HG03354 (cell line): ENCODE data around the gene PRLR.
"Not testable (repeated sequence)": the region's sequence is repeated elsewhere in the genome, so short reads cannot be mapped to it uniquely, and the experiment has no call there.

ENCODE experiments used
- ATAC-seq: cut with Tn5 transposase; IDR thresholded peaks from one replicate; pipeline ENCODE4 v1.9.1; 2021; ENCODE audit warnings: mild to moderate bottlenecking; ENCODE audit not compliant: unreplicated experiment, poor library complexity, severe bottlenecking

Gene PRLR

DNA sequence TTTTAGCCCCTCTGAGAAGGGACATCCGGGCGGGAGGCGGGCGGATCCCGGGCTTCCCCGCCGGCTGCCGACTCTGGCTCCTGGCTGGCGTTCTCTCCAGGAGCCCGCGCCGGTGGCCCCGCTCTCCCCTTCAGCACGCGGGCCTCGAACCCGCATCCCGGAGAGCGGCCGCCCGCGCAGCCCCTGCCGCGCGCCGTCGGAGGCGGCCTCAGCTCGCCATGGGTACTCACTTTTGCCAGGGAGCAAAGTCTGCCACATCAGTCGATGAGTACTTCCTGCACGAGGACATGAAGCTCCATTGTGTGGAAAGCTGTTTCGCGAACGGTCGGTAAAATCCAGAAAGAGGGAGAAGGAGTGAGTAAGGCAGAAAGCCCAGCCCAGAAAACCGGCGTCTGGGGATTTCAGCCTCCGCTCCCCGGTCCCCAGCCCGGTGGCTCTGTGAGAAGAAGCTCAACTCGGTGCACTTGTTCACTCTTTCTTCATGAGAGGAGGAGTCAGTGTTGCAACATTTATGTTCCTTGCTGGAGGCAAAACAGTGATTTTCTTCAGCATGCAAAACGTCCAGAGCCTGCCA lies at the start of gene PRLR:
Gene PRLR, minus strand, starts transcription at position 450 of the 574 bp plus-strand sequence. CDS start 140,867 bp downstream, outside the sequence.
- ATAC-seq, result peak; percentile 29

DNA sequence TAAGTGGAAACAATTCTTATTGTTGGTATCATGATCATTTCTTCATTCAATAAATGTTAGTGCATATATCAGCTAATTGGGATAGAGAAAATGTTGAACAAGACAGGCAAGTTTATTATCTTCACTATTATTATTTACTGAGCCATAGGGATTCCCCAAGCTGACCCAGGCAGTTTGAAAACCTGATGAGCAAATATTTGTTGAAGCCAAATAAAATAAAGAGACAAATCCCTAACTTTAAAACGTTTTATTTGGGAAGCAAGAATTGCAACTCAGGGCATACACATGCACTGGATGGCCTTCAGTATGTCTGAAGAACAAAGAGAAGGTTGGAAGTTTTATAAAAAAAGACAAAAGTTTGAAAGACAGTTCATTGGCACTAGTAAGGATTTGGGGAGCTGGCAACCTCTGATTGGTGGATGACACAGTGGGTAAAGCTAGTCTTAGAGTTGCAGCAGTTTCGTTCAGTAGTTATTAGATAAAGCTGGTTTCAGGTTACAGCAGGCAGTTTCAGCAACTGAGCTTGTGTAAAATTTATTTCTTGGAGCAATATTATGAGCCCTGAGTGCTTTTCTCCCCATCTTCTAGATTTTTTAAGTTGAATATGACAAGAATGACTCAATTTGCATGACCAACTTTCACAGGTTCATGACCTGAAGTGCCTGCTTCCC lies 44.7 kb upstream of the PRLR start:
- no peak for ATAC-seq

DNA sequence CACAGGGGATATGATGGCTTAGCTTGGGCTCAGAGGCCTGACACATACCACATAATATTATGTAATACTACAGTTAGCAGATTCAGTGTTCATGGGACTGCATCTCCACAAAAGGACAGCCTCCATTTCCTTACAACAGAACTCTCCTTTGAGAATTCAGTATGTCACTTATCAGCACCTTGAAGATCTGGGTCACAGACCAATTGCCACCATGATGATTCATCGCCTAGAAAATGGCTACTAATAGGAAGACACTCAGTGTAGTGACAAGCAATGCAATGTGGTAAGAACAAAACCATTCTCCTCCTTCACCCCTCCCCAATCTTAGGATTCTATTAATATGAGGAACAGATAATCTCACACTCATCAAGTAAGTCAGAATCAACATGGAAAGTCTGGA lies 38.7 kb upstream of the PRLR start:
- ATAC-seq, result no peak

DNA sequence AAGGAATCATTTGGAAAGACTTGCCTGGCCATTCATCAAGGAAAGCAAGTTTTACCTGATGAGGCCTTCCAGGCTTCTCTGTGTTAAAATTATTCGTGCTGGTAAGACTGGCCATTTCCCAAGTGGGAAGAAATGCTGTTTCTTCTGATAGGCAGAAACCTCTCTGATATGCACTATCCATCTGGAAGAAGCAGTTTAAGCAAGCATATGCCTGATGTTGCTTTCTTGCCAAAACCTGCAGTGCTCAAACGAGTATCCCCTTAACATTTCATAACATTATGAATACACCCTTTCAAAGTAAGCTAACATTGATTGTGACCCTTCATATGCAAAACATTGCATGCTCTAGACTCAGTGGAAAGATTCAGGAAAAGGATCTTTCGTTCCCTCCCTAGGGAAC lies 36.0 kb upstream of the PRLR start:
- no peak for ATAC-seq

DNA sequence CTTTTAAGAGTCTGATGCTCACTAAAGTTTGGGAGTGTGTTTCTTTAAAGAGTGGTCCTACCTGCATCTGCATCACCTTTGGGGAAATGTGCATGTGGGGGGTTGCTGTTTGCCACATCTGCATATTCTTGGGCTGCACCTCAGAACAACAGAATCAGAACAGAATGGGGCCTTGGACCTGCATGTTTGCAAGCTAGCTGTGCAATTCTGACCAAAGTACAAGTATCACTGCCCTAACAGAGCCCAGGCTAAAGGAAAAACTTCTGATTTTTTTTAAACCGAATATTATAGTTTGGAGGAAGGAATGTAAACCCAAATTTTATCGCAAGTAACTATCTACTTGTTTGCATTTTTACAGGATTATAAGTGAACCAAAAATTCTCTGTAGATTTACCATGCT lies 34.2 kb upstream of the PRLR start:
- ATAC-seq, result no peak

DNA sequence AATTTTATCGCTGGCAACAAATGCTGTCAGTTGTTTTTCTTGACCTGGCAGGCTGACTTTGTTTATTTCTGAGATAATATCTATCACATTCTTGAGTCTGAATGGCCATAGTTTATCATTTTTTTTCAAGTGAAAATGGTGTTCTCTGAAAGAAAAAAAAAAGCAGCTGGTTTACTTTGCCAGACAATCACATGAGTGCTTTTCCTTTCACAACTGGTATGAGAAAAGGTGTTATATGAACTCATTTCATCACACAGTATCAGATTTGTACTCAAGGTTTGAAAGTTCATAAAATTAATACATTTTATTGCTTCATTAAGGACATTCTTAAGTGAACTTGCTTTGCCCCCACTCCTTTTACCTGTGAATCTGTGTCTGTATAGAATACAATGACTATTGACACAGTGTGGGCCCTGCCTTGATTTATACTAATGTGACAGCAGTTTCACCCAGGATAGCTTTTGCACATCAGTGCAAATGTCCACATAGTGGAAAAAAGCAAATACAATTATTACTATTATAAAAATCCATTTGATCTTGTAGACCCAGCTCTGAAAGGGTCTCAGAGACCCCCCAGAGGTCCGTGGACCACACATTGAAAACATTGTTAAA lies 33.1 kb upstream of the PRLR start:
- no peak for ATAC-seq

DNA sequence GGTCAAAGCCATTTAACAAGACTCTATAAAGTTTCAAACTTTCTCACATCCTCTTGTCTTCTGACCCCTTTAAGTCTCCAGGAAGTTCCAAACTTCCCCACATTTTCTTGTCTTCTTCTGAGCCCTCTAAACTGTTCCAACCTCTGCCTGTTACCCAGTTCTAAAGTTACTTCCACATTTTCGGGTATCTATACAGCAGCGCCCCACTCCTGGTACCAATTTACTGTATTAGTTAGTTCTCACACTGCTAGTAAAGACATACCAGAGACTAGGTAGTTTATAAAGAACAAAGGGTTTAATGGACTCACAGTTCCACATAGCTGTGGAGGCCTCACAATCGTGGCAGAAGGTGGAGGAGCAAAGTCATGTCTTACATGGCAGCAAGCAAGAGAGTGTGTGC lies 23.3 kb upstream of the PRLR start:
- no peak for ATAC-seq

DNA sequence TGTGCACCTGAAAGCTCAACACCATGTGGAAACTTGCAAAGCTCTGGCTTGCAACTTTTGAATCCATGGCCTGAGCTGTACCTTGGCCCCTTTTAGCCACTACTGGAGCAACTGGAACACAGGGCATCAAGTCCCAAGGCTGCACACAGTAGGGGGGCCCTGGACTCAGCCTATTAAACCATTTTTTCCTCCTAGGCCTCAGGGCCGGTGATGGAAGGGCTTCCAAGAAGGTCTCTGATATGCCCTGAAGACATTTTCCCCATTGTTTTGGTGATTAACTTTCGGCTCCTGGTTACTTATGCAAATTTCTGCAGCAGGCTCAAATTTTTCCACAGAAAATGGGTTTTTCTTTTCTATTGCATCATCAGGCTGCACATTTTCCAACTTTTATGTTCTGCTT lies 22.7 kb upstream of the PRLR start:
- ATAC-seq, result no peak

DNA sequence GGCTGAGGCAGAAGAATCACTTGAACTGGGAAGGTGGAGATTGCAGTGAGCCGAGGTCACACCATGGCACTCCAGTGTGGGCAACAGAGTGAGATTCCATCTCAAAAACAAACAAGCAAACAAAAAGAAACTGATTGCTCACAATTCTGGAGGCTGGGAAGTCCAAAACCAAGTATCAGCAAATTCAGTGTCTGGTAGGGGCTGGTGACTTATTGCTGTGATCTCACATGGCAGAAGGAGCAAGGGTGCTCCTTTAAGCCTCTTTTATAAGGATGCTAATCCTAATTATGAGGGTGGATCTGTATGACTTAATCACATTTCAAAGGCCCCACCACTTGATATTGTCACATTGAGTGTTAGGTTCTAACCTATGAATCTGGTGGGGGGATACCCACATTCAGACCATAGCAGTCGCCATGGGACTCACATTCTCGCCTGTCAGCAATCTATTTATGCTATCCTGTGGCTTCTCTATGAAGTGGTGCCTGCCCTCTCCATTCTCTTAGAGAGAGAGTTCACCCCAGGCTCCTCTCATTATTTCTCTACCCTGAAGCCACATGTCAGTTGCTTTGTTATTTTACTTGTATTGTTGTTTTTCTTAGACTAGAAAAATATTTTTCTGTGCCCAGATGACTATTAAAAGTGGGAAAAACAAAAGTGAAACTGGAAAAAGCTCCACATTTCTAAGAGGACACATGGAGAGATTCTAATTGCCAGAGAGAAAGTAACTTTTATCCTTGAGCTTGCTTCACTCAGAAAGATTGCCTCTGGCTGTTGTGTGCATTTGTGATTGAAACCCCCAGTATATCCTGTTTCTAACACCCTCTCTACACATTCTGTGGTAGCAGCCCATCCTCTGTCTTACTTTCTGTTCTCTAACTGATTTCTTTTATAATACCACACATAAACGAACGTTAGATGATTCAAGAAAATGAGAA lies 18.8 kb upstream of the PRLR start:
- ATAC-seq, result no peak

DNA sequence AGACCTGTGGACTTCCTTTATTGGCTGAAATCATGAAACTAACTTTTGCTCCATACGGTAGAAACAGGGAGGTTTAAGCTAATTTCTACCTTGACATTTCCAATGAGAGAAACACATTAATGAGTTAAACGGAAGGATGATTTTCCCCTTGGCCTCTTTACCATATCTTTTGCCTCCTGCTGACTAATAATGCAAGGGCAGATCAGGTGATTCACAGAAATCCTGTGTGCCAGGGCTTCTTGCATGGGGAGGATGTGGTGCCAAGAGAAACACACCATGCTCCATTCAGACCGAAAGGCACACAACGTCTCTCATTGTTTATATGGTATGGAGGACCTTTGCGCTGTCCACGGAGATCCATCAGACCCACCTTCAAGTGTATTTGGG lies 17.4 kb upstream of the PRLR start:
- ATAC-seq, result no peak

DNA sequence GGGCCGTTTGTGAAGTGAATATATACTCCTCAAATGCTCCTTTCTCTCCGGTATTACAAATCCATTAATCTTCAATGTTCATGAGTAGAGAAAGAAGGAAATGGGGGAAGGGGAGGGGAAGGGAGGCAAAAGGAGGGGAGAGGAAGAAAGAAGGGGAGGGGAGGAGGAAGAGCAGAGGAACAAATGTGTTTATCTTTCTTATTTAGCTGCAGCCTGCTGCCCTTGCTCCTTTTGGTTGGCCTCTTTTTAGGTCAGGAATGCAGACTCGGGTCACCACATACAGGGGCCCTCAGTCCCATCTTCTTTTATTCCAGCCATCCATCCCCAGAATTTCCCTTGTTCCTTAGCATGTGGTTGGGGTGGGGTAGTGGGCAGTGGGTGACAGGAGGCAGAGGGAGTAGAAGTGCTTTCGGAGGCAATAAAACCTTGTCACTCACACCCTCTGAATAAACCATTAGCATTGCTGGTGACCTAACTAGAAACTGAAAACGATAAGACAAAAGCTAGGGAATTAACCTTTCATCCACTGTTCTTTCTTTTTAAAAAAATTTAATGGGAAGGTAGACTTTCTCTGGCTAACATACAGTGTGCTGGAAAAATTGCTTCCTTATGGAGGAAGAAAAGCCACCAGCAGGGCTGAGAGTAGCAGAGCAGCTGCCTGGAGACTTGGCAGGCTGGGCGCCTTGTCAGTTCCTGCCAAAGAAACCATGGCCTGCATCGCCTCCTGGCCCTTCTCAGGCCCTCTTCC lies 16.8 kb upstream of the PRLR start:
- no peak for ATAC-seq

DNA sequence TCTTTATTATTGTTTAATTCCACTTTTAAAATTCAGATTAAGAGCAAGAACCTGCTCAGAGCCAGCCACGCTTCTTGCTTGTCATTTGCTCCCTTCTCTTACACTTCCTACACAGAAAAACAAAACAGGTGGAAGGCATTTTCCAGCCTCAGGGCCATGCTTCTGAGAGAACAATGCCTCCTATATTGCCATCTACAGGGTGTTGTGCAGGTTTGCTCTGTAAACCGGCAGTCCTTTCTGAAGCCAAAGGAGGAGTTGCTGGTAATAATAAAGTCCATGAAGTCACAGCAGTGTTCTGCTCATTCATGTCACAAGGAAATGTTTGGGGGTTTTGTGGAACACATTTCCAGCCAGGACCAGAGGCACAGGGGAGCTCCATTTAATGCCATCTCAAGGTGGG lies 16.1 kb upstream of the PRLR start:
- ATAC-seq, result no peak

DNA sequence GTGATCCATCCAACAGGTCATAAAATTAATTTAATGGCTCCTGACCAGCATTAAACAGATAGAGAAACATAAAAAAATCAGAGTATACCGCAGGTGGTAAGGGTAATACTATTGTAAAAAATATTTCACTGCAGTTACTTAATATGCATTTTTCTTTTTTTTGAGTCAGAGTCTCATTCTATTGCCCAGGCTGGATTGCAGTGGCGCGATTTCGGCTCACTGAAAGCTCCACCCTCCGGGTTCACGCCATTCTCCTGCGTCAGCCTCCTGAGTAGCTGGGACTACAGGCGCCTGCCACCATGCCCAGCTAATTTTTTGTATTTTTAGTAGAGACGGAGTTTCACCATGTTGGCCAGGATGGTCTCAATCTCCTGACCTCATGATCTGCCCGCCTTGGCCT lies 15.1 kb upstream of the PRLR start:
- ATAC-seq, result not testable (repeated sequence)

DNA sequence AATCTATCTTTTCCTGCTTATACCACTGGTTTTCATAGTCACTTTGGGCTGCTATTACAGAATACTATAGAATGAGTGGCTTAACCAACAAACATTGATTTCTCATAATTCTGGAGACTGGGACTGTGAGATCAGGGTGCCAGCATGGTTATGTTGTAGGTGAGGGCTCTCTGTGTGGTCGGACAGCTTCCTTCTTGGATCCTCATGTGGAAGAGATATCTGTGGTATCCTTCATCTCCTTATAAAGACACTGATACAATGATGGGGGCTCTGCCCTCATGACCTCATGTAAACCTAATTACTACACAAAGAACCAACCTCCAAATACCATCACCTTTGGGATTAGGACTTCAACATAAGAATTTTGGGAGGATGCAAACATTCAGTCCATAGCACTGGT lies 13.9 kb upstream of the PRLR start:
- ATAC-seq, result no peak

DNA sequence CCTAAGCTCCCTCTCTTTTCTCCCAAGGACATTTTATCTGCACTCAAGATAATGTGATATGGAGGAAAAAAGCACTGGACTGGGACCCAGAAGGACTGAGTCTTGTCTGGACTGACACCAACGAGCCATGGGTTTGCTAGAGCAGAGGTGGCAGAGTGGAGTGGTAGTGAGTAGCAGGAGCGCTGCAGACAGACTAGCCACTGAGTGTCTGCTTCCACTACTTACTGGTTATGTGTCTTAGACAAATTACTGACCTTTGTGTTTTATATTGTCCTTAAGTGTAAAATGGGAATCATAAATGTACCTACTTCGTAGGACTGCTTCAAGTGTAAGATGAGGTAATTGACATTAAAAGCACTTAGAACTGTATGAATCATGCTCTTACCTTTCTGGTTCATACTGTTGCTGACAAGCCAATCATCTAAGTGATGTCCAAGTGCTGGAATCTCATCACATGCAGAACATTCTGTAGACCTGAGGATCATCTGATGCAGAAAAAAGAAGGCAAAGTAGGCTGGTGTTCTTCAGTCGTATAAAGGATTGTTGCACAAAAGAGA lies 12.5 kb upstream of the PRLR start:
- no peak for ATAC-seq

DNA sequence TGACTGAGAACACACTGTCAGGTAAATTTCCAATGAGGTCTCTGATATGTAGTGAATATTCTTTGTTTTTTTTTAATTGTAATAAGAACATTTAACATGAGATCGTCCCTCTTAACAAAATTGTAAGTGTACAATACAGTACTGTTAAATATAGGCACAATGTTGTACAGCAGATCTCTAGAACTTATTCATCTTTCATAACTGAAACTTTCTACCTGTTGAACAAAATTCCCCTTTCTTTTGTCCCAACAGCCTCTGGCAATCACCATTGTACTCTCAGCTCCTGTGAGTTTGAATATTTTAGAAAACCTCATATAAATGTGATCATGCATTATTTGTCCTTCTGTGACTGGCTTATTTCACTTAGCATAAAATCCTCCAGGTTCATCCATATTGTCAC lies 10.6 kb upstream of the PRLR start:
- no peak for ATAC-seq

DNA sequence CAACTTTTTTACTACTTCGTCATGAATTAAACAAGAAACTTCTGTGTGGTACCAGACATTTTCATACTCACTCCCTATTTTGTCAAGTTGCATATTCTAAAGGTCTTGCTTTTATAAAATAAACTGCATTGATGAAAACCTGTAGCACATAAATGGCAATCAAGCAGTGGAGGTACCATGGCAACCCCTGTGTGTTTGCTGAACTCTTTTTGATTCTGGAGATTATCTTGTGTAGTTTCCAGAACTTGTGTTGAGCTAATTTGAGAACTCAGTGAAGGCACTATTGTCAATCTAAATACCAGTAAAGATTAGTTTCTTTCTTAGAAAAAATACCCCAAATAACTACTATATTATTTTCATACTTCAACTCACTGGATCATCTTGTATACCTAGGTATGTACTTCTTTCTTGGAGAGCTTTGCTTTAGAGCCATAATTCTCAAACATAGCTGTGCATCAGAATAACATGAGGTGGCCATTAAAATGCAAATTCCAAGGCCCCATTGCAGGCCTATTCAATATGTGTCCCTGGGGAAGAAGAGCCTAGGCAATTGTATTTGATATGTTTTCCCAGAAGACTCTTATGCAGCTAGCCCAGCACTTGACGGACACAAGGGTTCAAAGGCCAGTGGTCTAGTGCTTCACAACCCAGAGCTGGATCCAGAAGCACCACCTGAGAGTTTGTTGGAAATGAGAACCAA lies 9.8 kb upstream of the PRLR start:
- no peak for ATAC-seq

DNA sequence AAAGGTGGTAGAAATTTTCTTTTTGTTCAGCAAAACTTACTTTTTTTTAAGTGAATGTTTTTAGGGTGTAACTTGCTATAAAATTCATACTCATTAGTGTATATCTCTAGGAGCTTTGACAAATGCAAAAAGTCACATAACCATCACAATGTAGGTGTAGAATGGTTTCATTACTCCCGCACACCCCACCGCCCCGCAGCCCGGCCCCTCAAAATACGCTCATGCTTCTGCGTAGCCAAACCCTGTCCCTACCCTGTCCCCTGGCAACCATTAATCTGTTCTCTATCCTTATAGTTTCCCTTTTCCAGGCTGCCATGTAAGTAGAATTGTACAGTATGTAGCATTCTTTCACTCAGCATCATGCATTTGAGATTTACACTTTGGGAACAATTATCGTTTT lies 9.2 kb upstream of the PRLR start:
- ATAC-seq, result no peak
